CD4-positive, alpha-beta T cell treated with Interferon alpha-2 for 1 hour (primary cell): ENCODE data around the gene TSPAN17.
"Not testable (repeated sequence)": the region's sequence is repeated elsewhere in the genome, so short reads cannot be mapped to it uniquely, and the experiment has no call there.

Source experiments
- DNase-seq, 2 donors: peaks; one replicate each; pipeline ENCODE4 v3.0.0-alpha.2; 2020 to 2022

The TSPAN17 gene

GRCh38 chr5:176647030-176647842, at the start of gene TSPAN17:
Gene TSPAN17, plus strand, starts transcription at chr5:176647484. Its CDS starts 132 bp downstream, at chr5:176647616.
- peak; percentile 99 for DNase-seq

- DNase-seq, result not testable (repeated sequence)
Observed at GRCh38 chr5:176599749-176600430, 47.4 kb upstream of the TSPAN17 start.

- DNase-seq, result no peak
Observed at GRCh38 chr5:176601901-176602482, 45.3 kb upstream of the TSPAN17 start.

- DNase-seq, result no peak
Observed at GRCh38 chr5:176603091-176603490, 44.2 kb upstream of the TSPAN17 start.

- DNase-seq, result no peak
Observed at GRCh38 chr5:176606032-176606431, 41.3 kb upstream of the TSPAN17 start.

- DNase-seq, result no peak
Observed at GRCh38 chr5:176606875-176607274, 40.4 kb upstream of the TSPAN17 start.

- DNase-seq, result no peak
Observed at GRCh38 chr5:176608142-176608705, 39.1 kb upstream of the TSPAN17 start.

- DNase-seq, result peak in 1 of 2 donors; percentile 10
Observed at GRCh38 chr5:176608937-176609723, 38.2 kb upstream of the TSPAN17 start.

- DNase-seq, result peak; percentile 44 to 67
Observed at GRCh38 chr5:176609724-176610434, 37.4 kb upstream of the TSPAN17 start, which contains the start of gene GPRIN1. Gene GPRIN1, minus strand, starts transcription at chr5:176610156. Its CDS starts 10,322 bp downstream, at chr5:176599834.

GRCh38 chr5:176610435-176610773, 36.9 kb upstream of the TSPAN17 start:
- DNase-seq, result peak in 1 of 2 donors; percentile 7

GRCh38 chr5:176611435-176611834, 35.8 kb upstream of the TSPAN17 start:
- DNase-seq, result peak; percentile 45 to 58

- DNase-seq, result no peak
Observed at GRCh38 chr5:176612008-176612407, 35.3 kb upstream of the TSPAN17 start.

- no peak for DNase-seq
Observed at GRCh38 chr5:176612855-176613254, 34.4 kb upstream of the TSPAN17 start.

- DNase-seq, result no peak
Observed at GRCh38 chr5:176614805-176615478, 32.3 kb upstream of the TSPAN17 start.

- DNase-seq, result no peak
Observed at GRCh38 chr5:176616511-176616910, 30.8 kb upstream of the TSPAN17 start.

- no peak for DNase-seq
Observed at GRCh38 chr5:176618783-176619182, 28.5 kb upstream of the TSPAN17 start.

GRCh38 chr5:176619203-176619568, 28.1 kb upstream of the TSPAN17 start:
- DNase-seq, result peak; percentile 84 to 85

GRCh38 chr5:176619569-176620332, 27.5 kb upstream of the TSPAN17 start:
- no peak for DNase-seq

- peak in 1 of 2 donors; percentile 12 for DNase-seq
Observed at GRCh38 chr5:176620333-176620981, 26.8 kb upstream of the TSPAN17 start.

GRCh38 chr5:176621661-176622079, 25.6 kb upstream of the TSPAN17 start:
- DNase-seq, result no peak
